Measurements from ENCODE around the gene SLC35G2.
"Not testable (repeated sequence)": the region's sequence is repeated elsewhere in the genome, so short reads cannot be mapped to it uniquely, and the experiment has no call there.

SLC35G2 gene

DNA sequence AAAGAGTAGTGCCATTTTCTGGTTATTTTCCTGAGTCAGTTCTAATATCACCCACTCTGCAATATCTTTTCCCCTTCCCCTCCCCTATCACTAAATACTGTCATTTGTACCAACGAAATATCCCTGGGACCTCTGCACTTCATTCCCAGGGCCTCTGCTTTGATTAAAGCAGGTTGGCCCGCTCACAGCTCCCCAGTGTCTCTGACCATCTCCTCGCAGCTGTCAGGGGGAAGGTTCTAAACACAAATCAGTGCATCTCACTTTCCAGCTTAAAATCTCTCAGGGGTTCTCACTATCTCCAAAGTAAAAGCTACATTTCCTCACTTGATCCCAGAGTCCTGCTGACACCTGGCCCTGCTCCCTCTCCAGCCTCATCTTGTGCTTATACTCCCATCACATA is 28.1 kb upstream of the SLC35G2 start:
- no peak overlapping the region for H3K27ac ChIP-seq
- no peak for TF ChIP-seq ZFX (IDR thresholded peaks at IDR 0.05)
- TF ChIP-seq, protein P1, sequence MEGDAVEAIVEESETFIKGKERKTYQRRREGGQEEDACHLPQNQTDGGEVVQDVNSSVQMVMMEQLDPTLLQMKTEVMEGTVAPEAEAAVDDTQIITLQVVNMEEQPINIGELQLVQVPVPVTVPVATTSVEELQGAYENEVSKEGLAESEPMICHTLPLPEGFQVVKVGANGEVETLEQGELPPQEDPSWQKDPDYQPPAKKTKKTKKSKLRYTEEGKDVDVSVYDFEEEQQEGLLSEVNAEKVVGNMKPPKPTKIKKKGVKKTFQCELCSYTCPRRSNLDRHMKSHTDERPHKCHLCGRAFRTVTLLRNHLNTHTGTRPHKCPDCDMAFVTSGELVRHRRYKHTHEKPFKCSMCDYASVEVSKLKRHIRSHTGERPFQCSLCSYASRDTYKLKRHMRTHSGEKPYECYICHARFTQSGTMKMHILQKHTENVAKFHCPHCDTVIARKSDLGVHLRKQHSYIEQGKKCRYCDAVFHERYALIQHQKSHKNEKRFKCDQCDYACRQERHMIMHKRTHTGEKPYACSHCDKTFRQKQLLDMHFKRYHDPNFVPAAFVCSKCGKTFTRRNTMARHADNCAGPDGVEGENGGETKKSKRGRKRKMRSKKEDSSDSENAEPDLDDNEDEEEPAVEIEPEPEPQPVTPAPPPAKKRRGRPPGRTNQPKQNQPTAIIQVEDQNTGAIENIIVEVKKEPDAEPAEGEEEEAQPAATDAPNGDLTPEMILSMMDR (conservative IDR thresholded peaks at IDR 0.05) = no peak

DNA sequence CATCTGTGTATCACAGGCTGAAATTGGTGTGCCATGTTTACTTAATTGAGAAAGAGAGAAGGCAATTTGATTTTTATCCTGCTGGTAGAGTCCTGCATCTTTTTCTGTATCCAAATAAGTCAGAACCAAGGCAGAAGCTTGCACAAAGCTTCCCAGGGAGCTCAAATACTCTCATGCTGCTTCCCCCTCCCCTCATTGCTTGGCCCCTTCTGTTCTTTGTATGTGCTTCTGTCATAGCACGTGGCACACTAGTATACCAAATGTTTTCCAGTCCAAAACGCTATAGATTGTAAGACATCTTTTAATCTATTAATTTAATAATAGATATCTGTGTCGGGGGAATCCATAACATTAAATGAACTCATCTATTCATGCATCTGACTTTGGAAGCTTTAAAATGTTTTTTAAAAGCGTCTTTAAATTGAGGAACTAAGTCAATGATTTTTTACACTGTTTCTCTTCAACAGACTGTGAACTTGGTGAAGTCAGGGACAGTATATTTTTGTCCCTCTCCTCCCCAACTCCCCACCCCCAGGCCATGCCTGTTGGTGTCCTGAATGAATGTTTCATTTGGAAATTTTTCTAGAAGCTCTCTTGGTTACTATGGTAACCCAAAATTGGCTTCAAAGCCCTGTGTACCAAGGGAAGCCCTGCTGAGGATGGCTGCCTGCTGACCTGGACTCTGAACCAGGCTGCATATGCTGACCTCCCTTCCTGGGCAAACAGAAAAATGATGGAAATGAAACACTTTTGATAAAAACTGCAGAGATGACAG is 26.2 kb upstream of the SLC35G2 start:
- TF ChIP-seq, protein P1 (conservative IDR thresholded peaks at IDR 0.05) = no peak
- TF ChIP-seq ZFX (IDR thresholded peaks at IDR 0.05) = no peak

DNA sequence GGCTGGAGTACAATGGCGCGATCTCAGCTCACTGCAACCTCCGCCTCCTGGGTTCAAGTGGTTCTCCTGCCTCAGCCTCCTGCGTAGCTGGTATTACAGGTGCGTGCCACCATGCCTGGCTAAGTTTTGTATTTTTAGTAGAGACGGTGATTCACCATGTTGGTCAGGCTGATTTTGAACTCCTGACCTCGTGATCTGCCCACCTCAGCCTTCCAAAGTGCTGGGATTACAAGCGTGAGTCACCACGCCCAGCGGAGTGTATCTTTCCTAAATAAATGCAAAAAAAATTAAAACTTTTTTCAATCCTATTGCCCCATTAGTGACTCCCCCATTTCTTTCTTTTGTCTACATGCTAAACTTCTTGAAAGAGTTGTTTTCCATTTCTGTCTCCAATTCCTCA is 17.8 kb upstream of the SLC35G2 start:
- not testable (repeated sequence) for H3K27ac ChIP-seq

More for the DNA sequence above, 26.2 kb upstream of the SLC35G2 start:
- H3K27ac ChIP-seq = no peak overlapping the region

DNA sequence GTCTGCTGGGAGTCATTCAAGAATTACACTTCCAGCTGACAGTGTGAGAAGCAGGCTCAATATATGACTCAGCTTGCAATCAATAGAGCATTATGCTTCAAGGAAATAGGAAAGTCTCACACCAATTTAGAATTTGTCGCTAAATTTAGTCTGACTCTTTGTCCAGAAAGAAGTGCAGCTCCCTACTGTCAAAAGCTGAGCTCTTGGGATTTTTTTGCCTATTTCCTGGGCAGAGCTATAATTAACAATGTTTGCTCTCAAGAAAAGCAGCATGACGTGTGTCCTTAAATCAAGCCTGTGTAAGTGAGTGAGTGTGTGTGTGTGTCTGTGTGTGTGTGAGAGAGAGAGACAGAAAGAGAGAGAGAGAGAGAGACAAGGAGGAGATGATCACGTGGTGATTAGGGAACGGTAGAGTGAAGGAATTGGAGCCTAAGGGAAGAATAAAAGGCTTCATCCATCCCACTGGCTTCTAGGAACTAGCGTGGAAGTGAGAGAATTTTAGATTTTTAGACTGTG is 16.4 kb upstream of the SLC35G2 start:
- no peak overlapping the region for H3K27ac ChIP-seq
- TF ChIP-seq, protein P1 (conservative IDR thresholded peaks at IDR 0.05) = no peak
- no peak for TF ChIP-seq ZFX (IDR thresholded peaks at IDR 0.05)

DNA sequence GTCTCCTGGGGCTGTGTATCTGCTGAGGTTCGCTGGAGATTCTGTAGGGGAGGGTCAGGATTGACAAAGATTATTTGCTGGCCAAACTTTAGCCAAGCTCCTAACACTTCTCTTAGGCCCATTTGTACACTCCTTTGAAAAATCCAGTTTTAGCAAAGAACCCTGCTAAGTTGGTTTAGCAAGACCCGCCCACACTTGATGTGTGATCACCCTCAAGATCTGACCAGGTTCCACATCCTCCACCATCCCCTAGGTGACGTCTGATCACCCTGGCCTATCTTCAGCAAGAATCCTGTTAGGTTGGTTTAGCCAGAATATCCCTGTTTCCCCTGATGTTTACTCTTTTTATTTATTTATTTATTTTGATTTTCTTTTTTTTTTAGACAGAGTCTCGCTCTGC is 14.8 kb upstream of the SLC35G2 start:
- TF ChIP-seq, protein P1 (conservative IDR thresholded peaks at IDR 0.05) = no peak
- no peak for TF ChIP-seq ZFX (IDR thresholded peaks at IDR 0.05)
- no peak overlapping the region for H3K27ac ChIP-seq

DNA sequence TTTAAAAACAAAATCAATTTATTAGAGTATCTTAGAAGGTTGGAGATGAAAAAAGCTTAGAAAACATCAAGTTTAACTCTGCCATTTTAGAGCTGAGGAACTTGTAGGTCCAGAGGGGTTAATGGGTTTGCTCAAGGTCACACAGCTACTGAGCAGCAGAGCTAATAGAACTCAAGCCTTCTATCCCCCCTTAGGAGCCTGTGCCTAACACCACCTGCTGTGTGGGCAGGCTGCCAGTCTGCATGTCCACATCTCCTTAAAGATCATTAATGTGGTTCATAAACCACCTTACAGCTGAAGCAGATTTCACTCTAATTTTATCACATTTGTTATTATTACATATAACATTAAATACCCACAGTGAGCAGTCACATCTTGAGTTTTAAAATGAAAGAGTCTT is 14.1 kb upstream of the SLC35G2 start:
- no peak overlapping the region for H3K27ac ChIP-seq
- TF ChIP-seq ZFX (IDR thresholded peaks at IDR 0.05) = no peak
- TF ChIP-seq, protein P1 (conservative IDR thresholded peaks at IDR 0.05) = no peak

DNA sequence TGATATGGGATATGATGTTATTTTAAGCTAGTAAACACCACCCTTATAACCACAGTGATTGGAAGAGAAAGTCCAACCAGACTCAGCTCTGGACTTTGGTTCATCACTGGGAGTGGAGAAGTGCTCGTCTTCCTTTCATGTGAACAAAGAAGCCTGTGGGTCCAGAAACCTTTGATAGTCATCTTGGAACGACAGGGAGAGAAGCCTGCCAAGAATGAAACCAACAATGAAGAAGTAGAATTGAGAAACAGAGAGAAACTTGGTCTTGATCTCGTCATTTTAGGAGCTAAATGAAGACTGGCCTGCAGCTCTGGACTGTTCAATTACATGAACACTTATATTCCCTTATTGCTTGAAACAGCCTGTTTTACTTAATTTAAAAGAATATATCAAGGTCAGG is 13.1 kb upstream of the SLC35G2 start:
- no peak for TF ChIP-seq ZFX (IDR thresholded peaks at IDR 0.05)
- TF ChIP-seq, protein P1 (conservative IDR thresholded peaks at IDR 0.05) = no peak
- no peak overlapping the region for H3K27ac ChIP-seq

DNA sequence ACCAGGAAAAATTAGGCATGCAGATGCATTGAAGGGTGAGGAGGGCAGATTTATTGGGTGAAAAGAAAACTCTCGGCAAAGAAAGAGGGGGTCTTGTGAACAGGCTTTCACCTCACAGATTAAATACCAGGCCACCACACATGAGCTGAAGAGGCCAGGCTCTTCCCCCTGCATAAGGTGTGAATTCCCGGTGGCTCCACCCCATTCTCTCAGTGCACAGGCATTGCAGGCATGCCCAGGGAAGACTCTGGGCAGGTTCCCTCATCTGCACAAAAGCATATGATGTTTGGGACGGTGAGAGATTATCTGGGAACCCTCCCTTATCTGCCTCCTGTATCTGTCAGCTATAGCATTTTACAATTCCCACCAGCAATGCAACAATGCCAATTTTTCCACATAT is 7.2 kb upstream of the SLC35G2 start:
- no peak overlapping the region for H3K27ac ChIP-seq
- TF ChIP-seq, protein P1 (conservative IDR thresholded peaks at IDR 0.05) = no peak
- TF ChIP-seq ZFX (IDR thresholded peaks at IDR 0.05) = no peak

All from C4-2B (cell line).